Lower leg skin (tissue), 3 donors: ENCODE measurements around the gene ANKMY2.

Source experiments
- CTCF ChIP-seq, 3 donors: fragments of 450-650 bp; IDR thresholded peaks; one replicate each; pipeline ENCODE4 v1.5.1; 2016; ENCODE audit warnings: antibody characterized with exemption in 3 of 3, mild to moderate bottlenecking in 3 of 3, moderate library complexity in 2 of 3
- POLR2A ChIP-seq, 2 donors: fragments of 450-650 bp; IDR thresholded peaks; one replicate each; pipeline ENCODE4 v1.6.1; 2016 to 2017; ENCODE audit warnings: antibody characterized with exemption in 2 of 2, mild to moderate bottlenecking in 1 of 2, moderate library complexity in 1 of 2

DNA sequence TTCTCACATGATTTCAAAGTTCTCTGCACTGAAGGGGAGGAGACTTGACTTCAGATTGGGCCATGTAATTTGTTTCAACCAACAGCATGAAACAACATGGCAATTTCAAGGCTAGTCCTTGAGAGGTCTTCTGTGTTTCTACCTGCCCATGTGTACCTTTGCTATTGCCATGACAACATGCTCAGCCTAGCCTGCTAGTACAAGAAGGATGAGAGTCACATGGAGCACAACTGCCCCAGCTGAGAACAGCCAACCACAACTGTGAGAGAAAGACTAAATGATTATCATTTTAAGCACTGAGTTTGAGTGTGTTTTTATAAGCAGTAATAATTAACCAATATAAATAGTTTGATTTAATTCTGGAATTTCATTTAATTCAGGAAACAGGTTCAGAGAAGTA lies 41.9 kb downstream of the ANKMY2 start:
- TF ChIP-seq CTCF (IDR thresholded peaks at IDR 0.05) (no peak), POLR2A (IDR thresholded peaks at IDR 0.05) (no peak)
